GM19467 (cell line): Measurements from ENCODE around the gene ZNG1F.
"Not testable (repeated sequence)": the region's sequence is repeated elsewhere in the genome, so short reads cannot be mapped to it uniquely, and the experiment has no call there.

Source experiments
- ATAC-seq: cut with Tn5 transposase; IDR thresholded peaks from one replicate; pipeline ENCODE4 v1.9.1; 2021; ENCODE audit warnings: mild to moderate bottlenecking, moderate library complexity; ENCODE audit not compliant: unreplicated experiment

The ZNG1F gene

GRCh38 chr9:41087157-41087780, 101.8 kb downstream of the ZNG1F start:
- ATAC-seq = not testable (repeated sequence)

DNA sequence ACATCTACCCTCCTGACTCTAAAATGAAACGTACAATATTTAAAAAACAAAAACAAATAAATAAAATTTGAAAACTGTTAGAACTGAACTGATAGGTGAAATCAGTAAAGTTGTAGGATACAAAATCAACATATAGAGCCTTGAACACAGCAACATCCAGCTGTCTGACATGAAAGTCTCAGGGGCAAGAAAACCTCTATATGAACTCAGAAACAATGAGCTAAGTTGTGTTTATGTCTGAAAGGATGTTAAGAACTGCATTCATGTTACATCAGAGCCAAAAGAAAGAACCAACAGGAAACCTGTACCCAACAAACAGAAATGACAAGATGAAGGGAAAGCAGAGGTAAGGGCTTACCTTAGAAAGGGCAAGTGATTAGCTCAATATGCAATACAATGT, 102.4 kb downstream of the ZNG1F start:
- not testable (repeated sequence) for ATAC-seq

- ATAC-seq = not testable (repeated sequence)
Observed at GRCh38 chr9:41086215-41086614, 102.9 kb downstream of the ZNG1F start.

GRCh38 chr9:41082358-41082757, 106.8 kb downstream of the ZNG1F start:
- ATAC-seq = not testable (repeated sequence)
